SK-N-SH treated with all-trans-retinoic acid at 6 μM for 48 hours (cell line): ENCODE results near the gene RNU11.

Experiments
- CREB5 ChIP-seq: fragments of 250-450 bp; sonication (Bioruptor Pico); IDR thresholded peaks from 2 replicates; pipeline ENCODE4 v1.5.1; 2020; ENCODE audit warnings: low read depth, mild to moderate bottlenecking, moderate library complexity
- OSR1 ChIP-seq: fragments of 250-450 bp; sonication (Bioruptor Pico); IDR thresholded peaks from 2 replicates; pipeline ENCODE4 v1.8.0; 2022; ENCODE audit warnings: moderate library complexity, mild to moderate bottlenecking, inconsistent platforms
- PATZ1 ChIP-seq: fragments of 250-450 bp; sonication (Bioruptor Pico); IDR thresholded peaks from 2 replicates; pipeline ENCODE4 v1.8.0; 2020; ENCODE audit warnings: mild to moderate bottlenecking, moderate library complexity, borderline replicate concordance
- POU6F1 ChIP-seq: fragments of 250-450 bp; sonication (Bioruptor Pico); IDR thresholded peaks from 2 replicates; pipeline ENCODE4 v1.8.0; 2021; ENCODE audit warnings: low read depth, mild to moderate bottlenecking, moderate library complexity, borderline replicate concordance
- PPARA ChIP-seq: fragments of 250-450 bp; sonication (Bioruptor Pico); IDR thresholded peaks from 2 replicates; pipeline ENCODE4 v1.5.0; 2020; ENCODE audit warnings: mild to moderate bottlenecking, borderline replicate concordance
- SNAI2 ChIP-seq: fragments of 250-450 bp; sonication (Bioruptor Pico); IDR thresholded peaks from 2 replicates; pipeline ENCODE4 v1.5.0; 2020; ENCODE audit warnings: mild to moderate bottlenecking, moderate library complexity
- TOX ChIP-seq: fragments of 250-450 bp; sonication (Bioruptor Pico); IDR thresholded peaks from 2 replicates; pipeline ENCODE4 v1.8.0; 2021; ENCODE audit warnings: mild to moderate bottlenecking, moderate library complexity, borderline replicate concordance
- TSHZ2 ChIP-seq: fragments of 250-450 bp; sonication (Bioruptor Pico); IDR thresholded peaks from 2 replicates; pipeline ENCODE4 v1.5.0; 2020; ENCODE audit warnings: mild to moderate bottlenecking, moderate library complexity
- ZC3H10 ChIP-seq: fragments of 250-450 bp; sonication (Bioruptor Pico); IDR thresholded peaks from 2 replicates; pipeline ENCODE4 v1.5.1; 2021; ENCODE audit warnings: mild to moderate bottlenecking, moderate library complexity
- ZFP3 ChIP-seq: fragments of 250-450 bp; sonication (Bioruptor Pico); IDR thresholded peaks from 2 replicates; pipeline ENCODE4 v1.5.0; 2020; ENCODE audit warnings: mild to moderate bottlenecking, moderate library complexity
- ZFP30 ChIP-seq: fragments of 450-650 bp; formaldehyde crosslinking; IDR thresholded peaks from 2 replicates; pipeline ENCODE4 v1.5.0; 2022; ENCODE audit warnings: mild to moderate bottlenecking, moderate library complexity
- ZNF70 ChIP-seq: fragments of 450-650 bp; formaldehyde crosslinking; IDR thresholded peaks from 2 replicates; pipeline ENCODE4 v1.5.0; 2020; ENCODE audit warnings: mild to moderate bottlenecking, moderate library complexity

GRCh38 chr1:28642847-28643635 lies 5.4 kb upstream of the RNU11 start, which contains the start of gene TAF12:
- TF ChIP-seq ZFP30 (CRISPR knock-in tag) (no peak), CREB5 (no peak), ZFP3 (no peak), PATZ1 (CRISPR knock-in tag) (no peak), ZC3H10 (CRISPR knock-in tag) (no peak; the same call in 1 of the 2 replicates), POU6F1 (CRISPR knock-in tag) (no peak), SNAI2 (CRISPR knock-in tag) (no peak), PPARA (CRISPR knock-in tag) (no peak), ZNF70 (CRISPR knock-in tag) (no peak), OSR1 (CRISPR knock-in tag) (no peak), TOX (CRISPR knock-in tag) (no peak), TSHZ2 (CRISPR knock-in tag) (0 out of 2 replicates have a peak, but pooled peaks have one; percentile 20)
